HUES6 (cell line): Measurements from ENCODE around the gene RREB1.

Source experiments
- H3K27ac ChIP-seq: 2 replicates; pipeline ENCODE4 v1.7.0; 2013; ENCODE audit warnings: low read depth, mild to moderate bottlenecking, low read length, inconsistent platforms
- H3K27me3 ChIP-seq: 2 replicates; pipeline ENCODE4 v1.6.1; 2013; ENCODE audit warnings: low read length; ENCODE audit not compliant: control insufficient read depth, insufficient read depth
- H3K36me3 ChIP-seq: 2 replicates; pipeline ENCODE4 v1.6.1; 2013; ENCODE audit warnings: low read length; ENCODE audit not compliant: control insufficient read depth, insufficient read depth
- H3K4me1 ChIP-seq: 2 replicates; pipeline ENCODE4 v1.6.1; 2013; ENCODE audit warnings: low read length; ENCODE audit not compliant: control insufficient read depth, insufficient read depth
- H3K4me3 ChIP-seq: 2 replicates; pipeline ENCODE4 v1.5.1; 2013; ENCODE audit warnings: low read depth, low read length
- H3K9ac ChIP-seq: one replicate; pipeline ENCODE4 v1.6.1; 2013; ENCODE audit warnings: mild to moderate bottlenecking, low read length
- H3K9me3 ChIP-seq: 2 replicates; pipeline ENCODE4 v1.6.1; 2013; ENCODE audit warnings: low read depth, low read length; ENCODE audit not compliant: control insufficient read depth, insufficient read depth

Gene RREB1

GRCh38 chr6:7197747-7198146 is 90.0 kb downstream of the RREB1 start:
- no peaks in the 10 kb centered on the region for H3K27me3 ChIP-seq
- no peaks in the 10 kb centered on the region for H3K9me3 ChIP-seq
- H3K27ac ChIP-seq, result no peak overlapping the region
- H3K4me3 ChIP-seq, result no peak overlapping the region
- H3K9ac ChIP-seq, result no peak overlapping the region
- H3K36me3 ChIP-seq, result peaks cover 21% of the 10 kb centered on the region
- peaks cover 8% of the 10 kb centered on the region; the same call in 1 of the 2 replicates for H3K4me1 ChIP-seq

GRCh38 chr6:7198833-7199800 is 91.4 kb downstream of the RREB1 start:
- H3K9ac ChIP-seq, result no peak overlapping the region
- peaks cover 21% of the 10 kb centered on the region for H3K36me3 ChIP-seq
- H3K27ac ChIP-seq, result no peak overlapping the region
- no peak overlapping the region for H3K4me3 ChIP-seq
- H3K4me1 ChIP-seq, result peaks cover 8% of the 10 kb centered on the region; the same call in 1 of the 2 replicates
- H3K9me3 ChIP-seq, result no peaks in the 10 kb centered on the region
- no peaks in the 10 kb centered on the region for H3K27me3 ChIP-seq

- Histone ChIP-seq H3K4me1 (0 out of 2 replicates have a peak, but pooled peaks cover 2% of the 10 kb centered on the region), H3K27ac (no peak overlapping the region), H3K9me3 (no peaks in the 10 kb centered on the region), H3K9ac (no peak overlapping the region), H3K36me3 (peaks cover 19% of the 10 kb centered on the region), H3K4me3 (no peak overlapping the region), H3K27me3 (no peaks in the 10 kb centered on the region)
These were observed 93.1 kb downstream of the RREB1 start for GRCh38 chr6:7200598-7201443.

GRCh38 chr6:7201444-7201731 is 93.6 kb downstream of the RREB1 start:
- Histone ChIP-seq H3K27ac (no peak overlapping the region), H3K36me3 (peaks cover 18% of the 10 kb centered on the region), H3K4me1 (no peaks in the 10 kb centered on the region), H3K4me3 (no peak overlapping the region), H3K9ac (no peak overlapping the region), H3K27me3 (no peaks in the 10 kb centered on the region), H3K9me3 (no peaks in the 10 kb centered on the region)

- Histone ChIP-seq H3K27ac (no peak overlapping the region), H3K9ac (no peak overlapping the region), H3K36me3 (peaks cover 18% of the 10 kb centered on the region), H3K9me3 (no peaks in the 10 kb centered on the region), H3K4me3 (no peak overlapping the region), H3K27me3 (no peaks in the 10 kb centered on the region), H3K4me1 (no peaks in the 10 kb centered on the region)
These were observed 94.2 kb downstream of the RREB1 start for GRCh38 chr6:7201732-7202541.

- Histone ChIP-seq H3K36me3 (peaks cover 10% of the 10 kb centered on the region), H3K9me3 (no peaks in the 10 kb centered on the region), H3K4me1 (no peaks in the 10 kb centered on the region), H3K4me3 (no peak overlapping the region), H3K27ac (no peak overlapping the region), H3K9ac (no peak overlapping the region), H3K27me3 (no peaks in the 10 kb centered on the region)
These were observed 95.2 kb downstream of the RREB1 start for GRCh38 chr6:7202950-7203349.

GRCh38 chr6:7203939-7204338 is 96.2 kb downstream of the RREB1 start:
- Histone ChIP-seq H3K9ac (no peak overlapping the region), H3K27me3 (no peaks in the 10 kb centered on the region), H3K4me3 (no peak overlapping the region), H3K4me1 (no peaks in the 10 kb centered on the region), H3K36me3 (peaks cover 9% of the 10 kb centered on the region), H3K27ac (no peak overlapping the region), H3K9me3 (no peaks in the 10 kb centered on the region)

- Histone ChIP-seq H3K27me3 (no peaks in the 10 kb centered on the region), H3K27ac (no peak overlapping the region), H3K9me3 (no peaks in the 10 kb centered on the region), H3K4me3 (no peak overlapping the region), H3K4me1 (no peaks in the 10 kb centered on the region), H3K9ac (no peak overlapping the region), H3K36me3 (peaks cover 12% of the 10 kb centered on the region)
These were observed 97.0 kb downstream of the RREB1 start for GRCh38 chr6:7204726-7205125.

GRCh38 chr6:7207720-7208119 is 100.0 kb downstream of the RREB1 start:
- H3K9me3 ChIP-seq, result no peaks in the 10 kb centered on the region
- no peak overlapping the region for H3K9ac ChIP-seq
- H3K4me1 ChIP-seq, result no peaks in the 10 kb centered on the region
- H3K27me3 ChIP-seq, result no peaks in the 10 kb centered on the region
- H3K27ac ChIP-seq, result no peak overlapping the region
- no peak overlapping the region for H3K4me3 ChIP-seq
- peaks cover 31% of the 10 kb centered on the region for H3K36me3 ChIP-seq

GRCh38 chr6:7213416-7213815 is 105.7 kb downstream of the RREB1 start:
- Histone ChIP-seq H3K9ac (no peak overlapping the region), H3K36me3 (peaks cover 60% of the 10 kb centered on the region), H3K27me3 (no peaks in the 10 kb centered on the region), H3K27ac (no peak overlapping the region), H3K4me1 (peaks cover 2% of the 10 kb centered on the region; the same call in 1 of the 2 replicates), H3K9me3 (no peaks in the 10 kb centered on the region), H3K4me3 (no peak overlapping the region)
